Activated CD4-positive, alpha-beta T cell treated with anti-CD3 and anti-CD28 coated beads for 4 hours (primary cell): ENCODE data around the gene CNTN4.

Source experiments
- DNase-seq, 2 donors: peaks; one replicate each; pipeline ENCODE4 v3.0.0-alpha.2; 2020

CNTN4 gene

GRCh38 chr3:2995195-2995594 lies 896.5 kb downstream of the CNTN4 start:
- no peak for DNase-seq

GRCh38 chr3:3005146-3005744 lies 906.6 kb downstream of the CNTN4 start:
- DNase-seq = no peak

- no peak for DNase-seq
Measured at GRCh38 chr3:3013317-3014052, 914.8 kb downstream of the CNTN4 start.

GRCh38 chr3:3015185-3016089 lies 916.8 kb downstream of the CNTN4 start:
- DNase-seq = no peak

- DNase-seq = no peak
Measured at GRCh38 chr3:3016226-3016625, 917.6 kb downstream of the CNTN4 start.

- DNase-seq = no peak
Measured at GRCh38 chr3:3020209-3020608, 921.5 kb downstream of the CNTN4 start.

GRCh38 chr3:3023111-3023745 lies 924.6 kb downstream of the CNTN4 start:
- DNase-seq = no peak

- DNase-seq = no peak
Measured at GRCh38 chr3:3027976-3028567, 929.4 kb downstream of the CNTN4 start.

GRCh38 chr3:3031326-3031725 lies 932.7 kb downstream of the CNTN4 start:
- no peak for DNase-seq

GRCh38 chr3:3037156-3037555 lies 938.5 kb downstream of the CNTN4 start:
- DNase-seq = no peak

GRCh38 chr3:3038201-3038991 lies 939.7 kb downstream of the CNTN4 start:
- DNase-seq = no peak

GRCh38 chr3:3053974-3054373 lies 955.3 kb downstream of the CNTN4 start:
- no peak for DNase-seq

- no peak for DNase-seq
Measured at GRCh38 chr3:3059645-3060044, 961.0 kb downstream of the CNTN4 start.

GRCh38 chr3:3064297-3064696 lies 965.6 kb downstream of the CNTN4 start:
- no peak for DNase-seq

GRCh38 chr3:3065876-3066275 lies 967.2 kb downstream of the CNTN4 start:
- DNase-seq = no peak

GRCh38 chr3:3066378-3066777 lies 967.7 kb downstream of the CNTN4 start:
- no peak for DNase-seq

- no peak for DNase-seq
Measured at GRCh38 chr3:3066910-3067309, 968.2 kb downstream of the CNTN4 start.

- no peak for DNase-seq
Measured at GRCh38 chr3:3068358-3068881, 969.8 kb downstream of the CNTN4 start.

- DNase-seq = no peak
Measured at GRCh38 chr3:3069723-3070122, 971.1 kb downstream of the CNTN4 start.

- DNase-seq = no peak
Measured at GRCh38 chr3:3071136-3071535, 972.5 kb downstream of the CNTN4 start.

GRCh38 chr3:3074551-3075257 lies 976.0 kb downstream of the CNTN4 start:
- DNase-seq = no peak
